RWPE1 (cell line): ENCODE results near the gene BEAN1.

ENCODE experiments used
- CTCF ChIA-PET: fragments of 350-600 bp; sonication (Branson Sonifier 250); formaldehyde crosslinking; extraction: SDS; loops from one replicate; lab custom pipeline; 2021; lab: Yijun Ruan, JAX
- POLR2A ChIA-PET: fragments of 400-600 bp; formaldehyde crosslinking; extraction: SDS; loops from one replicate; lab custom pipeline; 2020; ENCODE audit warnings: antibody characterized with exemption; ENCODE audit not compliant: low non-redundant PET; lab: Yijun Ruan, JAX
- DNase-seq: peaks from one replicate; pipeline ENCODE4 v3.0.0; 2012; ENCODE audit warnings: low spot score
- H3K27ac ChIP-seq: fragments of 450-650 bp; 2 replicates; pipeline ENCODE4 v1.5.1; 2017
- TF ChIP-seq, protein P1 (sequence below): fragments of 450-650 bp; conservative IDR thresholded peaks from 2 replicates; pipeline ENCODE4 v1.5.1; 2017; ENCODE audit warnings: low read depth, mild to moderate bottlenecking

BEAN1 gene

DNA sequence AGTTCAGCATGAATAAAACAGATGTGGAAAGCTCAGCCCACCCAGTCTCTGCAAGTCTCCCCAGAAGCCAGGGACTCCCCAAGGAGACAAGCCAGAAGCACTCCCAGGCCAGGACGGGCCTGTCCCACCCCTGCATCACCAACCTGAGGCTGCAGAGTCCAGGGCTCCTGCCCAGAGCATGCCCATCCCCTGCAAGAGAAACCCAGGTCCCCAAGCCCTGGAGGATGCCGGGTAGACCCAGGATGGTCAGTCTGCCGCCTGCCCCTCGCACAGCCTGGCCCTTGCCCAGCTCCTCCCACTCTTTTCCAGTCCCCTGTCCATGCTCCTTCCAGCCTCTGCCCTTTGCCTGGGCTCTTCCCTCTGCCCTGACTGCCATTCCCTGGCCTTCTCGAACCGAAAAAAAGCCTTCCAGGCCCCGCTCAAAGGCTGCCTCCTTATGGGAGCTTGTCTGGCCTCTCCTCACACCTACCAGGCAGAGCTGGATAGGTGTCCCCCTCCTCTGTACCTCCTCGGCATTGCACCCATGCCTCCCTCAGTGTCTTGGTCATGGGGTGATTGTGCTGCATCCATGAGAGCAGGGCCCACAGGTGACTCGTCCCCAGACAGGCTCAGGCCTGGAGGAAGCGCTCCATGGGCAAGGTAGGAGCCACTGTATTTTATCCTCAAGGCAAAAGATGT lies 44.8 kb downstream of the BEAN1 start:
- DNase-seq: no peak
- CTCF ChIA-PET: no interaction called here
- TF ChIP-seq, protein P1, sequence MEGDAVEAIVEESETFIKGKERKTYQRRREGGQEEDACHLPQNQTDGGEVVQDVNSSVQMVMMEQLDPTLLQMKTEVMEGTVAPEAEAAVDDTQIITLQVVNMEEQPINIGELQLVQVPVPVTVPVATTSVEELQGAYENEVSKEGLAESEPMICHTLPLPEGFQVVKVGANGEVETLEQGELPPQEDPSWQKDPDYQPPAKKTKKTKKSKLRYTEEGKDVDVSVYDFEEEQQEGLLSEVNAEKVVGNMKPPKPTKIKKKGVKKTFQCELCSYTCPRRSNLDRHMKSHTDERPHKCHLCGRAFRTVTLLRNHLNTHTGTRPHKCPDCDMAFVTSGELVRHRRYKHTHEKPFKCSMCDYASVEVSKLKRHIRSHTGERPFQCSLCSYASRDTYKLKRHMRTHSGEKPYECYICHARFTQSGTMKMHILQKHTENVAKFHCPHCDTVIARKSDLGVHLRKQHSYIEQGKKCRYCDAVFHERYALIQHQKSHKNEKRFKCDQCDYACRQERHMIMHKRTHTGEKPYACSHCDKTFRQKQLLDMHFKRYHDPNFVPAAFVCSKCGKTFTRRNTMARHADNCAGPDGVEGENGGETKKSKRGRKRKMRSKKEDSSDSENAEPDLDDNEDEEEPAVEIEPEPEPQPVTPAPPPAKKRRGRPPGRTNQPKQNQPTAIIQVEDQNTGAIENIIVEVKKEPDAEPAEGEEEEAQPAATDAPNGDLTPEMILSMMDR: no peak
- POLR2A ChIA-PET: no interaction called here
- H3K27ac ChIP-seq: no peak overlapping the region

DNA sequence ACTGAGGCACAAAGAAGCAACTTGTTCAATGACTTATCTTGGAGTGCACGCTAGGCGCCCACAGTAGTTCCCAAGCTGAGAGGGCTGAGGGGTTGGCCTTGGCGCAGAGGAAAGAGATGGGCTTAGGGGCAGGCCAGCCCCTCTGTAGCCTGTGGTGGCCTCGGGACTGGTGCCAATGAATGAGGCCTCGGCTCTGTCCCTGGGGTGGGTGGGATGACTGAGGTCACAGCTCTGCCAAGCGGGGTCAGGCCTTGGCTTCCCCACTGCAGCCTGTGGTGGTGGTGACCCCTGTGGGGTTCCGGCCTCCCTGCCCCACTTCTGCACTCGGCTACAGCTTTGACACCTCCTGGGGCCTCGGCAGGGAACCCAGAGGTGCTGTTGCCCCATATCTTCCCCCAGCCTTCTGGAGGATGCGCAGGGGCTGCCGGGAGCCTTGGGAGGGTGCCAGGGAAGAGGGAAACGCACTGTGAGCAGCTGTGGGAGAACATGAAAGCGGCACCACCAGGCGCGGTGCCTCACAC lies 46.0 kb downstream of the BEAN1 start:
- DNase-seq: no peak
- CTCF ChIA-PET: interaction anchor here (0.7 to 0.8 kb wide), 2 partner anchors 12 to 116 kb away, joined by 5 read pairs; no protein-coding TSS in a partner anchor
- TF ChIP-seq, protein P1: no peak
- POLR2A ChIA-PET: no interaction called here
- H3K27ac ChIP-seq: no peak overlapping the region

DNA sequence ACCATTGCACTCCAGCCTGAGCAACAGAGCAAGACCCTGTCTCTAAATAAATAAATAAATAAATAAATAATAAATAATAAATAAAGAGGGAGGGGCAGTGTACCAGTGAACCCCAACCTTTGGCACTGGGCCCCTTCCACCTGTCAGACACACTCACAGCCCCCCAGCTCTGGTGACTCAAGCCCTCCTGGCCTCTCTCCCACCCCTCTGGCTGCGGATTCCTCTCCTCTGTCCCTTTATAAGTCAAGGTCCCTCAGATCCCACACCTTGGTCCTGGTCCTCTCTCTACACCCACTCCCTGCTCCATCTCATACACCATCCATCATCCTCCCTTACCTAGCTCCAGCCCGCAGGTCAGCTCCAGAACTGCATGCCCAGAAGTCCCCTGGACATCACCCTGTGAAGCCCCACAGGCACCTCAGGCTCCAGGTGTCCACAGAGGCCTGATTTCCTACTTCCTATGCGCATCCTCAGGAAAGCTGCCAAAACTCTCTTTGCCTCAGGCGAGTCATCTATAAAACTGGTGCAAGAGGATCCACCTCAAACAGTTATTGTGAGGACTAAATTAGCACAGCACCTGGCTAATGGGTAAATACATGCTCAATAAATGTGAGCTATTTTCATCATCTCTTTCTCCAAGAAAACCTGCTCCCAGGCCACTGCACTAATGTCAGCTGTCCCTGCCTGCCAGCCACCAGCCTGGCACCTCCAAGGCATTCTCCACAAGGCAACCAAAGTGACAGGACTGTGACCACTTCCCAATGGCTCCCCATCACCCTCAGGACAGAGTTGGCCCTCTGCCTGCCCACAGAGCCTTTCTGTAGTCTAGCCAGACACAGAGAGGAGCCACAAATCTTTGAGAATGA lies 46.8 kb downstream of the BEAN1 start:
- TF ChIP-seq, protein P1: no peak
- POLR2A ChIA-PET: no interaction called here
- H3K27ac ChIP-seq: no peak overlapping the region
- CTCF ChIA-PET: interaction anchor here (0.8 to 1.0 kb wide), 2 partner anchors 12 to 117 kb away, joined by 4 to 5 read pairs; no protein-coding TSS in a partner anchor
- no peak for DNase-seq

DNA sequence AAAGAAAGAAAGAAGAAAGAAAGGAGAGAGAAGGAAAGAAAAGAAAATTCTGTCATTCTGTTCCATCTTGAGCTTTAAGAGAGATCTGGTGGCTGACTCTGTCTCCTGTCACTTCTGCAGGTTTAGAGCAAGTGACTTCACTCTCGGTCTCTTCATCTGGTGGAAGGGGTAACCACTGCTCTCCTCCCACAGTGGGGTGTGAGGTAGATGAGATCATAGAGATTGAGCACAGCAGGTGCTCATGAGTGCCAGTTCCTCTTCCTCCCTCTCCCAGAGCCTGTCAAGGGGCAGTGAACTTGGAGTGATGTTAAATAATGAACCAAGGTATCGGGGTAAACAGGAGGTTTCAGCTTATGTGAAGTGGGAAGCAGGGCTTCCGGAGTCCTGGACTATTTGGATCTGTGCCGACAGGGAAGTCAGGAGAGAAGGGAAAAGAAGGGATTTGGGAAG lies 47.7 kb downstream of the BEAN1 start:
- CTCF ChIA-PET: no interaction called here

DNA sequence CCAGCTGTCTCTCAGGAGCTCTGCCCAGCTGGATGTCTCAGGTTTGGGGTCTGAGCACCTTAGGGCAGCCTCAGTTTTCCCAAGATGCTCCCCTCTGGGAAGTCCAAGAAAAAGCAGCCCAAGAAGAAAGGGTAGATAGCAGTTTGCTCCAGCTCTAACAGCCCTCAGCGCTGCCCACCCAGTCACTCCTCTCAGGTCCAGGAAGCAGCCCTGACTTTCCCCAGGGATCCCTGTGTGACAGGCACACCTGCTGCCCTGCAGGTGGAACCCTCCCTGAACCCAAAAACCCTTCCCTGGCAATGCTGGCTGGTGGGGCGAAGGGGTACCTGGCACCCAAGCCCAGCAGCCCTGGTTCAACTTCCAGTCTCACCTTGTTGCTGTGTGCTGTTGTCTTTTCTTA lies 48.1 kb downstream of the BEAN1 start:
- ChIA-PET POLR2A (no interaction called here), CTCF (interaction anchor here (0.8 kb wide), 1 partner anchor 69 kb away, joined by 3 read pairs; no protein-coding TSS in a partner anchor)
- H3K27ac ChIP-seq: no peak overlapping the region
- TF ChIP-seq, protein P1: no peak
- DNase-seq: no peak

More for the DNA sequence above, 47.7 kb downstream of the BEAN1 start:
- DNase-seq: no peak
- TF ChIP-seq, protein P1: no peak
- POLR2A ChIA-PET: no interaction called here
- no peak overlapping the region for H3K27ac ChIP-seq
